ENCODE results near the gene GNG14.
A peak's percentile ranks its signal among the peaks of the same experiment; 100 is the strongest.

Gene GNG14

GRCh38 chr19:12727745-12728433 lies 40.1 kb downstream of the GNG14 start:
- no peak for DNase-seq

GRCh38 chr19:12730064-12730463 lies 42.3 kb downstream of the GNG14 start:
- no peak for DNase-seq

- DNase-seq: no peak
Observed at GRCh38 chr19:12731337-12731736, 43.5 kb downstream of the GNG14 start.

GRCh38 chr19:12733369-12734214 lies 45.8 kb downstream of the GNG14 start:
- DNase-seq: peak; percentile 36

GRCh38 chr19:12736995-12737834 lies 49.4 kb downstream of the GNG14 start, which contains the start of gene GET3:
GET3 (plus strand) TSS chr19:12737497; CDS start chr19:12737506, 9 bp downstream.
- DNase-seq: peak; percentile 92

- no peak for DNase-seq
Observed at GRCh38 chr19:12737835-12738351, 50.1 kb downstream of the GNG14 start.
